Activated CD8-positive, alpha-beta memory T cell treated with anti-CD3 and anti-CD28 coated beads, Interleukin-2, amount 50 U/mL, for 24 hours (primary cell): ENCODE data around the gene SPTLC3.

Source experiments
- DNase-seq: peaks from one replicate; pipeline ENCODE4 v3.0.0-alpha.2; 2020; ENCODE audit errors: extremely low read depth

The SPTLC3 gene

DNA sequence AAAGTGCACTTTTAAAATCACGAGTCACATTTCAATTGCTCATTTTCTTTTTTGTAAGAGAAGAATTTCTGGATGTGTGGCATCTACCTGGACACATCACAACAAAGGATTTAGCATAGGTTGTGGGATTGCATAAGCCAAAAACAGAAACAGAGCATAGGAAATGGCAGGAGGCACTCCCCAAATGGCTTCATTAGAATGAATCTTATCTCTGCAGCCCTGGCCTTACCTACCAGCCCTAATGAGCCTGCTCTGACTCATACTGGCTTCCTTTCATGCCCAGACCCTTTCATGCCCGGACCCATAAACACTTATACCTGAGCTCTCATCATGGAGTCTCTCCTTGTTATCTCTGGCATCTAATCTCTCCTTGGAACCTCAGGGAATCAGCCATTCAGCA, 23.9 kb upstream of the SPTLC3 start:
- DNase-seq, result no peak

- no peak for DNase-seq
Observed at GRCh38 chr20:12987261-12987660, 21.5 kb upstream of the SPTLC3 start.

DNA sequence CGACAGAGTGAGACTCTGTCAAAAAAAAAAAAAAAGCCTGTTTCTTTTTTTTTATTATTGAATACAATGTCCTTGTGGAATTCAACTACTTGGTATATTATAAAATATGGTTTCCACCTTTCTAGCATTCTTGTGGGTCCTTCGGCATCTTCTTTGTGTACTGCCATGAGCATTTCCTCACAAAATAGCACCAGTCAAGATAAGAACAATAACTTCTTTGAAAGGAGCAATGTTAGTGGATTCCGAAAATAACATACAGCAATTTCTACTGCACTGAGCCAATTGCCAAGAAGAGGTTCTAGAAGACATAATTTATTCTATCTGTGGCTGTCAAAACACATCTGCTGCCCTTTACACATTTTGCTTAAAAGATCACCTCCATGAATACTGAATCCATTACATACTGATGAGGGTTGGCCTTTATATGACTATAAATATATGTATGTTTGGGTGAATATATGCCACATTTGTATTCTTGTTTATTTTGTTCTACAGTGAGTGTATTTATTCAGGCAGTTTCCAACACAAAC, 19.1 kb upstream of the SPTLC3 start:
- no peak for DNase-seq

DNA sequence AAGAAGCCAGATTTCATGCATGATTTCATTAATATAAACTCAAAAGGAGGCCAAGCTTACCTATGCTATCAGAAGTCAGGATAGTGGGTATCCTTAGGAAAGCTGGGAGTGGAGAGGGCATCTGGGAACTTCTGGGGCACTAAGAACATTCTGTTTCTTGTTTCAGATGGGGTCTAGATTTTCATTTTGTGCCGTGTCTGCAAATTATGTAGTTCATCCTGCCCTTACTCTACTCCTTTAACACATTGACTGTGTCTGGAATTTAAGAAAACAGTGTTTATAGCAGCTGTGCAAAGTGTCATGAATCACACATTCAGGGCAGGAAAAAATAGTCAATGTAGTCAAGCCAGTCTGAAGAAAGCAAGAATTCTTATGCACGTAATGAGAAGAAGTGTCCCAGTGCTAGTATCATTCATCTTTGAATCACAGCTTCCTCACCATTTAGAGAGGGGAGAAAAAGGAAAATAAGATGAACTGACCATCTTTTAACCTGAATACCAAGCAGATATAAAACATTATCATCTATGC, 11.6 kb upstream of the SPTLC3 start:
- DNase-seq, result no peak

DNA sequence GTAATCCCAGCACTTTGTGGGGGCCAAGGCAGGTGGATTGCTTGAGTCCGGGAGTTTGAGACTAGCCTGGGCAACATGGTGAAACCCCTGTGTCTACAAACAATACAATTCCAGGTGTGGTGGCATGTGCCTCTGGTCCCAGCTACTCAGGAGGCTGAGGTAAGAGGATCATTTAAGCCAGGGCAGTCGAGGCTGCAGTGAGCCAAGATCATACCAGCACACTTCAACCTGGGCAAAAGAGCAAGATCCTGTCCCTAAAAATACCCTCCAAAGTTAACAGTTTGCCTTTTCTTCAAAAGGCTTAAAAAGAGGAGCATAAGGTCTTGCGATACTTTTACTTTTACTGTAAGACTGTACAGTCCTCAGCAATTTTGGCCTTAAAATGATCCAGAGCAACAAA, 10.7 kb upstream of the SPTLC3 start:
- DNase-seq, result no peak

DNA sequence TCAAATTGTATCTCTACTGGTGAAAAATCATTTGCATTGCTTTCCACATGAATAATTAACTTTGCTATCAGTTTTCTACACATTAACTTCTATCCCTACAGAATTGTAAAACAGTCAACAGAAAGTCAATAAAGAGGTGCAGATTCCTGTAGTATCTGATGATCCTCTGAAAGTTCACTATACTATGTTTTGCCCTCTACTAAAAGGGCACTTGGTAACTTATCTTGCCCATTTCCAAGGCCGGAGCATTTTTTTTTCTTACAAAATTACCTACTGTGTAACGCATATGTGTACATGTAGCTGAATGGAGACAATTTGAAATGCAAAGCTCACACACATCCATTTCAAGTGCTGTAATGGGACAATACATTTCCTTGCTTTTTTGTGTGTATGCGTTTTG, 9.6 kb upstream of the SPTLC3 start:
- no peak for DNase-seq

- no peak for DNase-seq
Observed at GRCh38 chr20:13002251-13002650, 6.5 kb upstream of the SPTLC3 start.

DNA sequence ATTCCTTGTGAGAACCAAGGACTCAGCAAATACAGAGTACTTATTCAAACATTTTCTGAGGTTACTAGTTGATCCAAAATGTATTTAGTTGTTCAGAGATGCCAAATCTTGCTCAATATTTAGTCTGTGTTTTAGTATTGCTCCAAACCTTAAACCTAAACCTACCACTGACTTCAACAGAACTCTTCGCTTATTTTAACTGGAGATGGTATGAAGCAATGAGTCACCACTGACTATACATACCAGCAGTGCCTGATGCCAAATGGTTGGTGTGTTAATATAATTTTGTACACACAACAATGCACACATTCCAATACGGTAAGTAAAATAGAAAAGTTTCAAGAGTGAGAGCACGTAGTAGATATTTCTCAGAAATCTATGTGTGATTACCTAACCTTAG, 1.9 kb upstream of the SPTLC3 start:
- DNase-seq, result no peak

GRCh38 chr20:13007596-13007995, 1.2 kb upstream of the SPTLC3 start:
- no peak for DNase-seq

- no peak for DNase-seq
Observed at GRCh38 chr20:13009682-13010406, 1.1 kb downstream of the SPTLC3 start.

- DNase-seq, result no peak
Observed at GRCh38 chr20:13012886-13013285, 4.1 kb downstream of the SPTLC3 start.

- no peak for DNase-seq
Observed at GRCh38 chr20:13013411-13013810, 4.6 kb downstream of the SPTLC3 start.

DNA sequence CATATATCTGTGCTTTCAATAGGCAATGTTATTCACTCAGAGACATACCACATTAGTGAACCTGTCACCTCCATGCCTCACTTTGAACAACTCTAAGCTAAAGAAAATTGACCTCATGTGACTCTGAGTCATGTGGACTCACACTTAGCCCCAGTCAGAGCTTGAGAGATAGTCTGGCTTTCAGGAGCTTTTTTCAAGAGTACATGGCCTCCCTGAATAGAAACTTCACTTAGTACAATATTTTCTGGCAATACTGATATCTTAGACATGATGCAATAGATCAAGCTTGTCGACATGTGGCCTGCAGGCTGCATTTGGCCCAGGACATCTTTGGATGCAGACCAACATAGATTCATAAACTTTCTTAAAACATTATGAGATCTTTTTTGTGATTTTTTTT, 8.5 kb downstream of the SPTLC3 start:
- DNase-seq, result no peak

DNA sequence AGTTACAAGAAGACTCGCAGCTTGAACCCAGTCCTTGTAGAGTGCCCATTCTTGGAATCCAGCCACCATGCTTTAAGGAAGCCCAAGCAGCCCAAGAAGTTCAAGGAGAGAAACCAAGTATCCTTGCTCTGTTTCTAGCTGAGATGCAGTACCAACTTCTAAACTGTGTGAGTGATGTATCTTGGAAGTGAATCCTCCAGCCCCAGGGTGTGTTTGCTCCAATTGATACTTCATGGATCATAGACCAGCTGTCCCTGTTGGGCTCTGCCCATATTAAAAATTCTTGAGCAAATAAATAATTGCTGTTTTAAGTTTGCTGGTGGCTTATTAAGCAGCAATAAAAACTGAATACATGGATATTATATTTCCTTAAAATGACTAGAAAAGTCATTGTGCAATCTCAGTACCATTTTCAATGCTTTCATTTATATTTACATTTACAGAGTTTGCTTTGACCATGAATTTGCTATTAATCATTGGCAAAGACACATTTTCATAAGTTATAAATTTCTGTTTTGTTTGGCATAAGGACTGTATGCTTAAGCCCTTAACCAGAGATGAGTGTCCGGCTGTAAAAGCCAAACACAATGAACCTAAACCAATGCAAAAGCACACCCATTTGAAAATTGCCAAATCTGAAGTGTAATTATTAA, 9.2 kb downstream of the SPTLC3 start:
- no peak for DNase-seq

GRCh38 chr20:13021205-13021970, 12.6 kb downstream of the SPTLC3 start:
- DNase-seq, result no peak

DNA sequence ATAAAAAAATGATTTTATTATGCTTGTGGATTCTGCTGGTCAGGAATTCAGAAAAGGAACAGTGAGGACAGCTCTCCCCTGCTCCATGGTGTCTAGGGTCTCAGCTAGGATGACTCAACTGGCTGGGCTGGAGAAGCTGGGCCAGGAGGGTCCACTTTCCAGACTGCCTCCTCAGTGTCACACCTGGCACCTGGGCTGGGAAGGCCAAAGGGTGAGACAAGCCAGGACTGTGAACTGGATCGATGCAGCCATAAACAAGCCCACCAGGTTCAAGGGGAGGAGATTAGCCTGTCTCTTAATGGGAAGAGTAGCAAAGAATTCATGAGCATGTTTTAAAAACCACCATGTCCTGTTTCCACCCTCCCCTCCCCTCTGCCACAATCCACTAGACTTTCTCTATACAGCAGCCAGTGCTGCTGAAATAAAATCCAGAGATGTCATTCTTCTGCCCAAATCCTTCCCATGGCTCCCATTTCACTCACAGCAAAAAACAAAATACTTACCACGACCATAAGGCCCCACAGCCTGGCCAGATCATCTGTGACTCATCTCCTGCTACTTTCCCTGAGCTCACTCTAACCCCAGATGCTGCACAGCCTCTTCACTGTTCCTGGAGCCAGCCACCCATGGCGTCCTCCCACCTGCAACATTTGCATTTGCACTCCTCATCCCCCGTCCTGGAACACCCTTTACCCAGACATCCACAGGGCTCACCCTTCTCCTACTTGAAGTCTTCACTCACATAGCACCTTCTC, 13.8 kb downstream of the SPTLC3 start:
- no peak for DNase-seq

DNA sequence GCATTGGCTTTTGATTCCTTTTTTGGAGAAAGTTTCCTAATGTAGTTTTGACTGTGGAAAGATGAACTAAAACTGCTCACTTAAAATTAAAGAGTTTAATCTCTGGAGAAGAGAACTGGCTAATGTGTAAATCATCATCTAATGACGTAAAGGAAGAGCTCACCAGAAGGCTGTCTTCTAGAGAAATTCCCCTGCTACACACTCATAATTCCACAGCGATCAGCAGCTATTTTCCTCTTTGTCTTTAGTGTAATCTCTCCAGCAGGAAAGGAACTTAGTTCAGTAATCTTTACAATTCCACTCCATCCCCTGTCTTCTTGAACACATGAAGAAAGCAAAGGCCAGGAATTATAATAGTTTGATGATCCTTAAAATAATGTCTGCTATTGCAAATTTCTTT, 15.8 kb downstream of the SPTLC3 start:
- no peak for DNase-seq

GRCh38 chr20:13025181-13025580, 16.4 kb downstream of the SPTLC3 start:
- DNase-seq, result no peak

DNA sequence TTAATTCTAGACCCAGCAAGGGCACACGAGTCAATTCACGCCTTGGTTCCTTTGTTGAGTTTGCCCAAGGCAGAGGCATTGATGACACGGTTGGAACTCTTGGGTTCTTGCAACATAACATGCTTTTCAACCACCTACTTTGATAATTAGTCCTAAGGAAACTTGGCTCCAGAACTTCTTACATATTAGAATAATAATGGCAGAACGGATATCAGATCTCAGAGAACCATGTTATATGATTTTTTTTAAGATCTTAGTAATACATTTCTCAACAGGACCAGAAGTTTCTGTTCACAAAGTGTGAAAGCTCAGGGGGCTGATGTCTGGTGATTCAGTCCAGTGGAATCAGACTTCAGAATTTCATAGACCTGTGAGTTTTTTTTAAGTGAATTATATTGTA, 19.2 kb downstream of the SPTLC3 start:
- no peak for DNase-seq

DNA sequence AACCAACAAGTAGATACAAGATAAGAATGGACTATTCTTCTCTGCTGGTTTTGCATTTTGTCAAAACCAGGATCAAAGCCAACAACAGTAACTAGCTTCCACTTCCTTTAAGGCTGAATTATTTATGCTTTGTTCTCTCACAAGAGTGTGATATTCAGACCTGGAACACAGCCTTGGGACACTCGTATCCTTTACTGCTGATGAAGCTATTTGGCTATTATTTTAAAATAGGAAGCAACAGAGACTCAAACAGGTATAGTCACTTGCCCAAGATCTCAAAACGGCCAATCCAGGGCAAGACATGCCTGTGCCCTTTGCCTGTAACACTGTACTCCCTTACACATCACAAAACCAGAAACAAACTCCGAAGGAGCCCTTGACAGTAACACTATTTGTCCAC, 19.9 kb downstream of the SPTLC3 start:
- DNase-seq, result no peak

DNA sequence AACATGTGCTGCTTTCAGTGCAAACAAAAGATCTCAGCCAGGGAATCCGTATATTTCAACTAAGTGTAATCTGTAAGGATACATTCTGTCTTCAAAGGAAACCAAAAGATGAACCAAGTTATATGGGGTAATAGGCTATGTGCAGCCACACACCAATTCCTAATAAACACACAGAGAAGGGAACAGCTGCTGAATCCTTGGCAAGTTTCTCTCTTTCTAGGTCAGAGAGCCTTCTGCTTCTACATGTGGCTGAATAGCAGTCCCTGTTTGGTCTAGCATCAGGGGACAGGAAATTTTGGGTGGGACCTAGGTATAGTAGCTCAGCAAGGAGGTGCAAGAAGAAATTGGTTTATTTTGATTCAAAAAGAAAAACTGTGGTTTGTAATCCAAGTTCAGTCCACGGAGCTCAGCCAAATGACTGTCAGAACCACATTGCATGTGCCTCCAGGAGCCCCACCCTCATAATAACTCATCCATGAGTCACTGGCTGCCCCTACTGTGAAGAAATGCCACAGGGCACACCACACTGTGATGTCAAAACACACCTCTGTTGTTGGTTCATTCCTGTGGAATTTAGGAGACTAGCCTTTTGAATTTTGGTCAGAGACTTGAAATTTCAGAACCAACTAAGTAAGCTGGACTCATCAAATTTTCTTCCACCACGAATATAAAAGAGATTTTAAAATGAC, 21.1 kb downstream of the SPTLC3 start:
- DNase-seq, result no peak
